GM12892 (cell line): ENCODE data around the gene TMEM141.

Experiments used
- POLR2A ChIP-seq: IDR thresholded peaks from 2 replicates; pipeline ENCODE4 v1.6.1; 2011; ENCODE audit warnings: low read depth, low read length, control low read depth
- POLR2AphosphoS5 ChIP-seq: IDR thresholded peaks from 2 replicates; pipeline ENCODE4 v1.6.1; 2011; ENCODE audit warnings: low read depth, low read length, control low read depth
- TAF1 ChIP-seq: IDR thresholded peaks from 2 replicates; pipeline ENCODE4 v1.6.1; 2011; ENCODE audit warnings: low read depth, mild to moderate bottlenecking, control low read depth, low read length, borderline replicate concordance

DNA sequence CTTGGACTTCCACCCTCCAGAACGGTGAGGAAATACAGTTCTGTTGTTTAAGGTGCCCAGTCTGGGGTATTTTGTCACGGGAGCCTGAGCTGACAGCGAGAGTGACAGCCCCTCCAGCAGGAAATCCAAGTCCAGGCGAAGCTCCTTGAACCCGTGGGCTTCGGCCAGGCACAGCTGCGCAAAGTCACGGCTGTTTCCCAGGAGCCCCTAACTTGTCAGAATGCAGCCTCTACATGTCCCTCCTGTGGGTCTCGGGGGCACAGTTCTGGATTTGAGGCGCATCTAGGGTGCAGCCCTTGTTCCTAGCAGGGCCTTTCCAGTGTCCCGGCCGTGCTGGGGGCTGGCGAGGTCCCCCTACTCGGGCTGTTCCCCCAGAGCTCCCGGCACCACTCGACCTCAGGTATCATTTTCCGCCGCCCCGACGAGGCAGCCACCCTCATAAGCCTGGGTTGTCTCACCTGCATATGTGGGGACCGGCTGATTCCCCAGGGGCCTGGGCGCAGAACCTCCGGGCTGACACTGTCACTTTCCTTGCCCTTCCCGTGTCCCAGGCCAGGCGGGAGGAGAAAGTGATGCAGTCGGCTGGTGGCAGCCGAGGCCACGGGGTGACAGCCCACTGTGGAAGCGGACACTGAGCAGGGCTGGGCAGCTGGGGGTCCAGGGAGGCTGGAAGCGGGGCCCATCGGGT, 37.6 kb upstream of the TMEM141 start:
- TF ChIP-seq POLR2AphosphoS5 (no peak), POLR2A (no peak), TAF1 (no peak)
